SJCRH30 (cell line): ENCODE measurements around the gene PTER. TPM values are rescaled to one million over a fixed set of nuclear protein-coding genes. Genes with fewer than 3 reads are reported as not detected.

Experiments
- DNase-seq, 2 experiments: peaks; one replicate each; pipeline ENCODE4 v3.0.0-alpha.2; 2015 to 2020
- H3K27ac ChIP-seq: fragments of 250-450 bp; sonication (Bioruptor Pico); 2 replicates; pipeline ENCODE4 v1.5.1; 2020; ENCODE audit warnings: mild to moderate bottlenecking, moderate library complexity
- H3K27me3 ChIP-seq: fragments of 250-450 bp; sonication (Bioruptor Pico); 2 replicates; pipeline ENCODE4 v1.5.1; 2020; ENCODE audit warnings: mild to moderate bottlenecking, moderate library complexity
- H3K36me3 ChIP-seq: fragments of 250-450 bp; sonication (Bioruptor Pico); 2 replicates; pipeline ENCODE4 v1.5.1; 2020; ENCODE audit warnings: mild to moderate bottlenecking, moderate library complexity
- H3K4me1 ChIP-seq: fragments of 250-450 bp; sonication (Bioruptor Pico); 2 replicates; pipeline ENCODE4 v1.5.1; 2020; ENCODE audit warnings: mild to moderate bottlenecking, moderate library complexity
- H3K4me3 ChIP-seq: fragments of 250-450 bp; sonication (Bioruptor Pico); 2 replicates; pipeline ENCODE4 v1.5.1; 2020; ENCODE audit warnings: mild to moderate bottlenecking, moderate library complexity
- H3K9me3 ChIP-seq: fragments of 250-450 bp; sonication (Bioruptor Pico); replicated peaks from 2 replicates; pipeline ENCODE4 v1.5.1; 2020; ENCODE audit warnings: mild to moderate bottlenecking, moderate library complexity
- total RNA-seq: library from RNA; depleted of rRNA; stranded (reverse); fragments of >200 nt; shearing (Covaris generic); gene quantifications from 2 replicates; pipeline ENCODE4 v1.2.3, GENCODE V29; 2014; rRNA removed

The PTER gene, protein sequence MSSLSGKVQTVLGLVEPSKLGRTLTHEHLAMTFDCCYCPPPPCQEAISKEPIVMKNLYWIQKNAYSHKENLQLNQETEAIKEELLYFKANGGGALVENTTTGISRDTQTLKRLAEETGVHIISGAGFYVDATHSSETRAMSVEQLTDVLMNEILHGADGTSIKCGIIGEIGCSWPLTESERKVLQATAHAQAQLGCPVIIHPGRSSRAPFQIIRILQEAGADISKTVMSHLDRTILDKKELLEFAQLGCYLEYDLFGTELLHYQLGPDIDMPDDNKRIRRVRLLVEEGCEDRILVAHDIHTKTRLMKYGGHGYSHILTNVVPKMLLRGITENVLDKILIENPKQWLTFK
- total RNA-seq: 5.4 and 7.6 TPM in 2 replicates

GRCh38 chr10:16436758-16437539 lies at the start of gene PTER:
PTER (plus strand) TSS chr10:16437010; CDS start chr10:16484385, 47,375 bp downstream.
- H3K4me1 ChIP-seq: no peaks in the 10 kb centered on the region
- no peaks in the 10 kb centered on the region for H3K27me3 ChIP-seq
- peak within 1 kb of the TSS; percentile 42 for H3K27ac ChIP-seq
- peak; percentile 90 to 92 for DNase-seq
- no peaks in the 10 kb centered on the region for H3K9me3 ChIP-seq
- H3K4me3 ChIP-seq: peak within 1 kb of the TSS; percentile 61
- H3K36me3 ChIP-seq: no peaks in the 10 kb centered on the region

- Histone ChIP-seq H3K27me3 (0 out of 2 replicates have a peak, but pooled peaks cover 4% of the 10 kb centered on the region), H3K27ac (no peak overlapping the region), H3K4me3 (no peak overlapping the region), H3K36me3 (no peaks in the 10 kb centered on the region), H3K4me1 (no peaks in the 10 kb centered on the region), H3K9me3 (no peaks in the 10 kb centered on the region)
- no peak for DNase-seq
Observed at GRCh38 chr10:16392531-16393069, 44.2 kb upstream of the PTER start.

GRCh38 chr10:16393271-16393858 lies 43.4 kb upstream of the PTER start:
- DNase-seq: no peak
- Histone ChIP-seq H3K4me3 (no peak overlapping the region), H3K36me3 (no peaks in the 10 kb centered on the region), H3K4me1 (no peaks in the 10 kb centered on the region), H3K9me3 (no peaks in the 10 kb centered on the region), H3K27me3 (0 out of 2 replicates have a peak, but pooled peaks cover 4% of the 10 kb centered on the region), H3K27ac (no peak overlapping the region)

DNA sequence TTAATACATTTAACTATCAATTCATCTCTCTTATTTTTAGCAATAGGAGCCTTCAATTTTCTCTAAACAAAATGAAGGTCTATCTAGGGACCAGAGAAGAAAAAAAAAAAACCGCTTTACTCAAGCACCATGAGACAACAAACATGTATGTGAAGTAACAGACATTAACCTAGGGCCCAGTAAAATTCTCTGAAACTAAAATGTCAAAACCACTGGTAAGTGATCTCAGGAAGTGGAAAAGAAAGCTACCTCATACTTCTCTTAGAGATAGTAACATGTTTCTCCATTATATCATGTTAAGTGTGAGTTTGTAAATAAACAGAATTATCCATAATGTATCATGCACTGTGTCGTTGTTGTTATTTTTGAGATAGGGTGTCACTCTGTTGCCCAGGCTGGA lies 35.4 kb upstream of the PTER start:
- Histone ChIP-seq H3K4me3 (no peak overlapping the region), H3K36me3 (no peaks in the 10 kb centered on the region), H3K9me3 (no peaks in the 10 kb centered on the region), H3K27ac (no peak overlapping the region), H3K27me3 (no peaks in the 10 kb centered on the region), H3K4me1 (no peaks in the 10 kb centered on the region)
- DNase-seq: no peak

GRCh38 chr10:16408379-16408778 lies 28.4 kb upstream of the PTER start:
- DNase-seq: no peak
- no peaks in the 10 kb centered on the region for H3K27me3 ChIP-seq
- no peaks in the 10 kb centered on the region for H3K4me1 ChIP-seq
- H3K27ac ChIP-seq: no peak overlapping the region
- H3K4me3 ChIP-seq: no peak overlapping the region
- H3K36me3 ChIP-seq: no peaks in the 10 kb centered on the region
- H3K9me3 ChIP-seq: no peaks in the 10 kb centered on the region

DNA sequence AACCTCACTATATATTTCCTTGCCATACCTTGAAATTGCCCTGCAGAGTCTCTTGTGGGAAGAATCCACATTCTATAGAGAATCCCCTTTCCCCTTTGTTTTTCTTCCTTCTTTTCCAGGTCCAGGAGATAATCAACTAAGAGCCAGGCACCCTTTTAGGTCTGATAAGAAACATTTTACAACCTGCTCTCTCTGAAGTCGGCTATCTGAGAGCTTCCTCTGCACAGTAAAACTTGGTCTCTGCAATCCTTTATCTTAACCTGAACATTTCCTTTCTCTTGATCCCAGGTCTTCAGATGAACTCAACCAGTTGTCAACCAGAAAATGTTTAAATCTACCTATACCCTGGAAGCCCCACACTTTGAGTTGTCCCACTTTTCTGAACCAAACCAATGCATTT lies 19.5 kb upstream of the PTER start:
- H3K4me1 ChIP-seq: no peaks in the 10 kb centered on the region
- no peak overlapping the region for H3K4me3 ChIP-seq
- H3K36me3 ChIP-seq: no peaks in the 10 kb centered on the region
- no peak overlapping the region for H3K27ac ChIP-seq
- no peaks in the 10 kb centered on the region for H3K27me3 ChIP-seq
- no peaks in the 10 kb centered on the region for H3K9me3 ChIP-seq
- DNase-seq: no peak

GRCh38 chr10:16423599-16423998 lies 13.2 kb upstream of the PTER start:
- no peaks in the 10 kb centered on the region for H3K36me3 ChIP-seq
- no peaks in the 10 kb centered on the region for H3K27me3 ChIP-seq
- no peak for DNase-seq
- H3K27ac ChIP-seq: no peak overlapping the region
- no peak overlapping the region for H3K4me3 ChIP-seq
- no peaks in the 10 kb centered on the region for H3K9me3 ChIP-seq
- H3K4me1 ChIP-seq: no peaks in the 10 kb centered on the region

DNA sequence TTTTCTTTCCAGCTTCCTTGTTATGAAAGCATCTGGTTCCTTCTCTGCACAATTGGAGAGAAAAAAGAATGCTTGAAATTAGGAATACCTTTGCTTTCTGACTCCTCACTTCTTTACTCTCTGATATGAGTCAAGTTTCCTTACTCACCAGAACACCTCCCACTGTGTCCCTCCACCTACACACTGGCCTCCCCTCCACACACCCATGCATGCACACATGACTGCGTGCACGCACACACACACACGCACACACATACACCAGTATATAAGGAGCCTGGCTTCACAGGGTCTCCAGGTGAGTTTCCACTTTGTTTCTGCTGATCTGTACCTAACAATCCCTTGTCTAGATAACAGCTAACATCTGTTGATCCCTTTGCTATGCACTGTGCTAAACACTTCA lies 11.4 kb upstream of the PTER start:
- Histone ChIP-seq H3K27ac (no peak overlapping the region), H3K4me3 (no peak overlapping the region), H3K27me3 (no peaks in the 10 kb centered on the region), H3K4me1 (no peaks in the 10 kb centered on the region), H3K36me3 (no peaks in the 10 kb centered on the region), H3K9me3 (no peaks in the 10 kb centered on the region)
- no peak for DNase-seq

- Histone ChIP-seq H3K4me3 (no peak overlapping the region), H3K4me1 (no peaks in the 10 kb centered on the region), H3K9me3 (no peaks in the 10 kb centered on the region), H3K36me3 (no peaks in the 10 kb centered on the region), H3K27me3 (no peaks in the 10 kb centered on the region), H3K27ac (no peak overlapping the region)
- DNase-seq: no peak
Observed at GRCh38 chr10:16429539-16429938, 7.3 kb upstream of the PTER start.

DNA sequence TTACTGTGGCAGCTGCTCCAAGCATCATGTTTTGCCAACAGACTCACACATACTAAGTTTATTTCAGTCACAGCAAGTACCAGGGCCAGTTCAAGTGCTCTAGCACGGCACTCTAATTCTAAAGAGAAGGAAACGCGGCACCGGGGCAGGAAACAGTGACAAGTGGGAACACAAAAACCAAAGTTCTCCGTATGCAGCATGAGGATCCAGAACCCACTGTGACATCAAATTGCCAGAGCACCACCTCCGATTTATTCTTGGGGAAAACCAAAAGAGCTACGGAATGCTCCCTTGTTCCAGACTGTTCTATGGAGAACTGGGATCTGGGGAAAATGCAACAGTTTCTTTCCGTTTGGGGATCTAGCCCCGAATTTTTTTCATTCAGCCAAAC lies 448 bp upstream of the PTER start:
- no peaks in the 10 kb centered on the region for H3K27me3 ChIP-seq
- no peak overlapping the region for H3K27ac ChIP-seq
- no peaks in the 10 kb centered on the region for H3K4me1 ChIP-seq
- DNase-seq: no peak
- peak overlapping the region; percentile 61 for H3K4me3 ChIP-seq
- H3K9me3 ChIP-seq: no peaks in the 10 kb centered on the region
- H3K36me3 ChIP-seq: no peaks in the 10 kb centered on the region

DNA sequence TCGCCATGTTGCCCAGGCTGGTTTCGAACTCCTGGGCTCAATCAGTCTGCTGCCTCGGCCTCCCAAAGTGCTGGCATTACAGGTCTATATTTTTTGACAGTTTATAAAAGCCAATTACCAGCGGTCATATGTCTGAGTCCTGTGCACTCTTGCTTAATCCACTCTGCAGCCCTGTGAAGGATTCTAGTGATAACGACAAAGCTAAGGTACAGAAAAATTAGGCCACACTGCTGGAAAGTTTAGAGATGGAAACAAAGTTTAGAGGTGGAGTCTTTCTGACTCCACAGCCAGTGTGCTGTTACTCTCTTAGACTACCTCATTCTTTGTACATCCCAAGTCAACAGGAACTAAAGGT lies 707 bp downstream of the PTER start:
- H3K27ac ChIP-seq: peak overlapping the region; percentile 42; the same call in 1 of the 2 replicates
- no peaks in the 10 kb centered on the region for H3K27me3 ChIP-seq
- H3K9me3 ChIP-seq: no peaks in the 10 kb centered on the region
- peak overlapping the region; percentile 61 for H3K4me3 ChIP-seq
- H3K4me1 ChIP-seq: no peaks in the 10 kb centered on the region
- no peak for DNase-seq
- H3K36me3 ChIP-seq: no peaks in the 10 kb centered on the region

GRCh38 chr10:16439295-16439694 lies 2.5 kb downstream of the PTER start:
- no peaks in the 10 kb centered on the region for H3K9me3 ChIP-seq
- H3K36me3 ChIP-seq: no peaks in the 10 kb centered on the region
- no peak overlapping the region for H3K4me3 ChIP-seq
- H3K27ac ChIP-seq: no peak overlapping the region
- DNase-seq: no peak
- H3K4me1 ChIP-seq: no peaks in the 10 kb centered on the region
- H3K27me3 ChIP-seq: no peaks in the 10 kb centered on the region

DNA sequence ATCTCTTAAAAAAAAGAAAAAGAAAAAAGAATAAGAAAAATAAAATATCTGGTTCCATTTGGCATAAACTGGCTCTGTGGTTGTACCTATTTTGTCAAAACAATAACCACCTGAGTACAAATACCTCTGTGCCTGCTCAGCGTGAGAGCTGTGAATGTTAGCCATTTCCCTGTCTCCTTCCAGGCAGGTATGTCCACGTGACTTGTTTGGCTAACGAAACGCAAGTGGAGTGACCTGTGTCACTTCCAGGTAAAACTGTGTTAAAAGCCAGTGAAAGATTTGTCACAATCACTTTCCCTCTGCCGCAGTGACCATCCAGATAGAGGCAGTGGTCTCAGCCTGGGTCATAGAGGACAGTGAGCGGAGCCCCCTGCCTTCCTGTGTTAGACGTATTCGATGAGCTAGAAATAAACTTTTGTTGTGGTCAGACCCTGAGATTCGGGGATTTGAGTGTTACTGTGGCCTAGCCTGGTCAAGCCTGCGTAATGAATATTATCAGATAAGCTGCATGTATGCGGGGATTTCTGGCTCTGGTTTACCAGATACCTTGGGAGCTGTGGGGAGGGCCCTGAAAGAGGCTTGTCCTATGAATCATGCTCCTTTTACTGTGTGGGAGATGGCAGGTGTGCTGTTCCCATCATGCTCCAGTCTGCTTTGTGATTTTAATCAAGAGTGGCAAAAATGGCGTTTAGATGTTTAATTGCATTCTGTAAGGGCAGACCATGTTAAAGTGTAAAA lies 3.8 kb downstream of the PTER start:
- H3K36me3 ChIP-seq: no peaks in the 10 kb centered on the region
- no peaks in the 10 kb centered on the region for H3K9me3 ChIP-seq
- H3K4me3 ChIP-seq: no peak overlapping the region
- no peak overlapping the region for H3K27ac ChIP-seq
- H3K4me1 ChIP-seq: no peaks in the 10 kb centered on the region
- DNase-seq: no peak
- no peaks in the 10 kb centered on the region for H3K27me3 ChIP-seq

- H3K27me3 ChIP-seq: no peaks in the 10 kb centered on the region
- H3K27ac ChIP-seq: no peak overlapping the region
- H3K36me3 ChIP-seq: no peaks in the 10 kb centered on the region
- no peak overlapping the region for H3K4me3 ChIP-seq
- H3K4me1 ChIP-seq: no peaks in the 10 kb centered on the region
- no peak for DNase-seq
- no peaks in the 10 kb centered on the region for H3K9me3 ChIP-seq
Observed at GRCh38 chr10:16441173-16441840, 4.5 kb downstream of the PTER start.
